ENCODE results near the gene MSRB3. TPM values are rescaled to one million over a fixed set of nuclear protein-coding genes. Genes with fewer than 3 reads are reported as not detected.

The MSRB3 gene
- total and polyA plus RNA-seq, 2 experiments from 2014 or later = 0.95 to 1.7 TPM

GRCh38 chr12:65511912-65512311 is 233.4 kb downstream of the MSRB3 start (continued):
- TF ChIP-seq CTCF (conservative IDR thresholded peaks at IDR 0.05; ENCODE audit: low read depth in 2 of 2) = no peak

Other genes starting within 250 kb of the MSRB3 start
- gene WIF1, start 157.4 kb upstream of the MSRB3 start, total RNA-seq (2014; rRNA removed; shearing (Covaris generic)) = 3.1 and 4.1 TPM in 2 replicates
- 4.2 and 4.9 TPM in 2 replicates for gene WIF1, start 157.4 kb upstream of the MSRB3 start, polyA plus RNA-seq (2016; fragmentation: Nextera tagmentation; extraction: Ambion mirVana)
- 38.3 and 56.7 TPM in 2 replicates for gene LEMD3, start 109.1 kb upstream of the MSRB3 start, total RNA-seq (2014; rRNA removed; shearing (Covaris generic))
- 12.6 and 15.4 TPM in 2 replicates for gene LEMD3, start 109.1 kb upstream of the MSRB3 start, polyA plus RNA-seq (2016; fragmentation: Nextera tagmentation; extraction: Ambion mirVana)